Karpas-422 (cell line): ENCODE results near the gene SLC22A14. TPM values are rescaled to one million over a fixed set of nuclear protein-coding genes. Genes with fewer than 3 reads are reported as not detected.

ENCODE experiments used
- DNase-seq: peaks from one replicate; pipeline ENCODE4 v3.0.0-alpha.2; 2015
- H2AFZ ChIP-seq: fragments of 200-600 bp; sonication (generic); 2 replicates; pipeline ENCODE4 v1.6.1; 2014; ENCODE audit warnings: antibody characterized with exemption, low read length, mixed read lengths
- H3K27ac ChIP-seq: fragments of 200-600 bp; sonication (generic); 2 replicates; pipeline ENCODE4 v1.5.1; 2014; ENCODE audit warnings: mild to moderate bottlenecking, low read length, moderate library complexity
- H3K27me3 ChIP-seq: fragments of 200-600 bp; sonication (generic); 2 replicates; pipeline ENCODE4 v1.6.1; 2014; ENCODE audit warnings: low read length, mixed read lengths
- H3K36me3 ChIP-seq: fragments of 200-600 bp; sonication (generic); 2 replicates; pipeline ENCODE4 v1.6.1; 2014; ENCODE audit warnings: low read length, mixed read lengths; ENCODE audit not compliant: insufficient read depth
- H3K4me1 ChIP-seq: fragments of 200-600 bp; sonication (generic); 2 replicates; pipeline ENCODE4 v1.6.1; 2014; ENCODE audit warnings: mild to moderate bottlenecking, low read length, mixed read lengths
- H3K4me2 ChIP-seq: fragments of 200-600 bp; sonication (generic); 2 replicates; pipeline ENCODE4 v1.6.1; 2014; ENCODE audit warnings: low read length, low read depth, mild to moderate bottlenecking; ENCODE audit not compliant: poor library complexity, severe bottlenecking
- H3K4me3 ChIP-seq: fragments of 200-600 bp; sonication (generic); 2 replicates; pipeline ENCODE4 v1.5.1; 2014; ENCODE audit warnings: mild to moderate bottlenecking, antibody characterized with exemption, low read length, mixed read lengths
- H3K79me2 ChIP-seq: fragments of 200-600 bp; sonication (generic); 2 replicates; pipeline ENCODE4 v1.6.1; 2014; ENCODE audit warnings: mild to moderate bottlenecking, low read length, mixed read lengths
- H3K9ac ChIP-seq: fragments of 200-600 bp; sonication (generic); 2 replicates; pipeline ENCODE4 v1.6.0; 2014; ENCODE audit warnings: low read length
- H3K9me2 ChIP-seq: fragments of 200-600 bp; sonication (generic), shearing (Covaris generic); replicated peaks from 2 replicates; pipeline ENCODE4 v1.6.0; 2014; ENCODE audit warnings: mild to moderate bottlenecking, low read length, moderate library complexity; ENCODE audit not compliant: insufficient read depth
- H3K9me3 ChIP-seq: fragments of 300-700, 200-600 bp; sonication (generic); 2 replicates; pipeline ENCODE4 v1.6.1; 2014; ENCODE audit warnings: low read length, mixed read lengths
- H4K20me1 ChIP-seq: fragments of 200-600 bp; sonication (generic); 2 replicates; pipeline ENCODE4 v1.6.1; 2014; ENCODE audit warnings: mild to moderate bottlenecking, antibody characterized with exemption, low read length, low read depth; ENCODE audit not compliant: insufficient read depth
- total RNA-seq: library from RNA; depleted of rRNA; stranded (reverse); fragments of >200 nt; shearing (Covaris generic); gene quantifications from 2 replicates; pipeline ENCODE4 v1.2.3, GENCODE V29; 2014; ENCODE audit warnings: low replicate concordance

Gene SLC22A14
- total RNA-seq, 1 experiment from 2014 or later, result not detected

GRCh38 chr3:38348903-38349302 lies 66.8 kb downstream of the SLC22A14 start:
- DNase-seq, result no peak

GRCh38 chr3:38349684-38350359 lies 67.7 kb downstream of the SLC22A14 start:
- Histone ChIP-seq H3K4me2 (no peak overlapping the region), H3K4me3 (no peak overlapping the region), H3K79me2 (no peaks in the 10 kb centered on the region), H3K27me3 (no peaks in the 10 kb centered on the region), H3K9ac (no peak overlapping the region), H3K36me3 (no peaks in the 10 kb centered on the region), H3K4me1 (peaks cover 2% of the 10 kb centered on the region), H3K9me3 (no peaks in the 10 kb centered on the region), H3K9me2 (no peaks in the 10 kb centered on the region), H3K27ac (no peak overlapping the region), H2AFZ (no peak overlapping the region), H4K20me1 (no peaks in the 10 kb centered on the region)
- DNase-seq, result no peak

More at GRCh38 chr3:38348903-38349302, 66.8 kb downstream of the SLC22A14 start:
- Histone ChIP-seq H3K9me3 (no peaks in the 10 kb centered on the region), H3K9ac (no peak overlapping the region), H3K4me1 (peaks cover 2% of the 10 kb centered on the region), H3K27ac (no peak overlapping the region), H4K20me1 (no peaks in the 10 kb centered on the region), H2AFZ (no peak overlapping the region), H3K4me3 (no peak overlapping the region), H3K27me3 (no peaks in the 10 kb centered on the region), H3K4me2 (no peak overlapping the region), H3K9me2 (no peaks in the 10 kb centered on the region), H3K79me2 (no peaks in the 10 kb centered on the region), H3K36me3 (no peaks in the 10 kb centered on the region)

- no peak overlapping the region for H3K4me2 ChIP-seq
- H3K36me3 ChIP-seq, result no peaks in the 10 kb centered on the region
- no peaks in the 10 kb centered on the region for H3K79me2 ChIP-seq
Measured at GRCh38 chr3:38353151-38353550, 71.1 kb downstream of the SLC22A14 start.

GRCh38 chr3:38354588-38355330 lies 72.7 kb downstream of the SLC22A14 start:
- Histone ChIP-seq H2AFZ (no peak overlapping the region), H3K4me1 (no peaks in the 10 kb centered on the region), H3K9me2 (no peaks in the 10 kb centered on the region), H3K4me2 (no peak overlapping the region), H3K9me3 (no peaks in the 10 kb centered on the region), H3K4me3 (no peak overlapping the region), H3K27me3 (no peaks in the 10 kb centered on the region), H3K9ac (no peak overlapping the region), H3K36me3 (no peaks in the 10 kb centered on the region), H3K27ac (no peak overlapping the region), H4K20me1 (no peaks in the 10 kb centered on the region), H3K79me2 (no peaks in the 10 kb centered on the region)
- DNase-seq, result no peak

More at GRCh38 chr3:38353151-38353550, 71.1 kb downstream of the SLC22A14 start:
- no peak overlapping the region for H3K9ac ChIP-seq
- no peak overlapping the region for H3K4me3 ChIP-seq
- DNase-seq, result no peak
- H3K27me3 ChIP-seq, result no peaks in the 10 kb centered on the region
- H3K9me3 ChIP-seq, result no peaks in the 10 kb centered on the region
- H4K20me1 ChIP-seq, result no peaks in the 10 kb centered on the region
- no peak overlapping the region for H2AFZ ChIP-seq
- no peaks in the 10 kb centered on the region for H3K4me1 ChIP-seq
- no peak overlapping the region for H3K27ac ChIP-seq
- no peaks in the 10 kb centered on the region for H3K9me2 ChIP-seq

- Histone ChIP-seq H3K27ac (no peak overlapping the region), H3K9ac (no peak overlapping the region), H3K4me3 (no peak overlapping the region), H3K27me3 (no peaks in the 10 kb centered on the region), H2AFZ (no peak overlapping the region), H3K9me2 (no peaks in the 10 kb centered on the region), H3K4me1 (no peaks in the 10 kb centered on the region), H3K9me3 (no peaks in the 10 kb centered on the region), H3K36me3 (no peaks in the 10 kb centered on the region), H3K79me2 (no peaks in the 10 kb centered on the region), H3K4me2 (no peak overlapping the region), H4K20me1 (no peaks in the 10 kb centered on the region)
- no peak for DNase-seq
Measured at GRCh38 chr3:38359038-38359437, 76.9 kb downstream of the SLC22A14 start.

GRCh38 chr3:38360345-38360744 lies 78.3 kb downstream of the SLC22A14 start:
- no peak overlapping the region for H3K9ac ChIP-seq
- no peaks in the 10 kb centered on the region for H3K9me3 ChIP-seq
- H3K4me3 ChIP-seq, result no peak overlapping the region
- no peak overlapping the region for H2AFZ ChIP-seq
- no peaks in the 10 kb centered on the region for H3K79me2 ChIP-seq
- no peaks in the 10 kb centered on the region for H4K20me1 ChIP-seq
- H3K4me1 ChIP-seq, result no peaks in the 10 kb centered on the region
- no peak overlapping the region for H3K27ac ChIP-seq
- no peak overlapping the region for H3K4me2 ChIP-seq
- H3K27me3 ChIP-seq, result no peaks in the 10 kb centered on the region
- H3K36me3 ChIP-seq, result no peaks in the 10 kb centered on the region
- H3K9me2 ChIP-seq, result no peaks in the 10 kb centered on the region
- no peak for DNase-seq

- H3K4me2 ChIP-seq, result no peak overlapping the region
- H4K20me1 ChIP-seq, result no peaks in the 10 kb centered on the region
- H3K27ac ChIP-seq, result no peak overlapping the region
- no peak overlapping the region for H3K4me3 ChIP-seq
- no peak overlapping the region for H2AFZ ChIP-seq
- no peak overlapping the region for H3K9ac ChIP-seq
- no peaks in the 10 kb centered on the region for H3K9me3 ChIP-seq
- no peak for DNase-seq
- H3K4me1 ChIP-seq, result no peaks in the 10 kb centered on the region
- H3K27me3 ChIP-seq, result no peaks in the 10 kb centered on the region
- H3K9me2 ChIP-seq, result no peaks in the 10 kb centered on the region
- no peaks in the 10 kb centered on the region for H3K79me2 ChIP-seq
- no peaks in the 10 kb centered on the region for H3K36me3 ChIP-seq
Measured at GRCh38 chr3:38361496-38361895, 79.4 kb downstream of the SLC22A14 start.

GRCh38 chr3:38362825-38363224 lies 80.7 kb downstream of the SLC22A14 start:
- no peaks in the 10 kb centered on the region for H3K27me3 ChIP-seq
- H3K4me1 ChIP-seq, result no peaks in the 10 kb centered on the region
- no peak overlapping the region for H2AFZ ChIP-seq
- no peak overlapping the region for H3K4me2 ChIP-seq
- no peaks in the 10 kb centered on the region for H3K36me3 ChIP-seq
- H3K79me2 ChIP-seq, result no peaks in the 10 kb centered on the region
- no peak overlapping the region for H3K9ac ChIP-seq
- H4K20me1 ChIP-seq, result no peaks in the 10 kb centered on the region
- no peak overlapping the region for H3K27ac ChIP-seq
- no peak overlapping the region for H3K4me3 ChIP-seq
- no peaks in the 10 kb centered on the region for H3K9me3 ChIP-seq
- DNase-seq, result no peak
- H3K9me2 ChIP-seq, result no peaks in the 10 kb centered on the region
